Measurements from ENCODE around the gene HAO2.

DNA sequence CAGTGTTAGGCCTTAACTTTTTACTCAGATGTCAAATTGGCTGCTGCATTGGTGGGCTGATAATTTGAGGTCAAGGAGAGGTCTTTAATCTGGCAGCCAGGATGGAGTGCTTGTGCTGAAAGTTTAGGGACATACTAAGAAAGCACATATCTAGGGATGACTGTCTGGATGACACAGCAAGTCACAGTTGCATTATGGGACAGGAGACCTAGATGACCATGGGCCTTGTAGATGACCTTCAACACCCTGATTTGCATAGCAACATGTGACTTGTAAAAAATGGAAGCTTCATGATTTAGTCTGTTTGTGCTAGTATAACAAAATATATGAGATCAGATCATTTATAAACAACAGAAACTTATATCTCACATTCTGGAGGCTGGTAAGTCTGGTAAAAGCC, 28.4 kb downstream of the HAO2 start:
- TF ChIP-seq, protein P1, sequence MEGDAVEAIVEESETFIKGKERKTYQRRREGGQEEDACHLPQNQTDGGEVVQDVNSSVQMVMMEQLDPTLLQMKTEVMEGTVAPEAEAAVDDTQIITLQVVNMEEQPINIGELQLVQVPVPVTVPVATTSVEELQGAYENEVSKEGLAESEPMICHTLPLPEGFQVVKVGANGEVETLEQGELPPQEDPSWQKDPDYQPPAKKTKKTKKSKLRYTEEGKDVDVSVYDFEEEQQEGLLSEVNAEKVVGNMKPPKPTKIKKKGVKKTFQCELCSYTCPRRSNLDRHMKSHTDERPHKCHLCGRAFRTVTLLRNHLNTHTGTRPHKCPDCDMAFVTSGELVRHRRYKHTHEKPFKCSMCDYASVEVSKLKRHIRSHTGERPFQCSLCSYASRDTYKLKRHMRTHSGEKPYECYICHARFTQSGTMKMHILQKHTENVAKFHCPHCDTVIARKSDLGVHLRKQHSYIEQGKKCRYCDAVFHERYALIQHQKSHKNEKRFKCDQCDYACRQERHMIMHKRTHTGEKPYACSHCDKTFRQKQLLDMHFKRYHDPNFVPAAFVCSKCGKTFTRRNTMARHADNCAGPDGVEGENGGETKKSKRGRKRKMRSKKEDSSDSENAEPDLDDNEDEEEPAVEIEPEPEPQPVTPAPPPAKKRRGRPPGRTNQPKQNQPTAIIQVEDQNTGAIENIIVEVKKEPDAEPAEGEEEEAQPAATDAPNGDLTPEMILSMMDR (IDR thresholded peaks at IDR 0.05; ENCODE audit: borderline replicate concordance, extremely low read depth, low read length, poor library complexity, severe bottlenecking) = no peak
- TF ChIP-seq EZH2 (IDR thresholded peaks at IDR 0.05; ENCODE audit: borderline replicate concordance, low read depth, low read length, severe bottlenecking) = no peak
